Measurements from ENCODE around the gene POLD2.

Gene POLD2

GRCh38 chr7:44162179-44162578, 38.8 kb upstream of the POLD2 start:
- no peak for DNase-seq (ENCODE audit: low spot score)
- in situ Hi-C loops (cut with MboI; ENCODE audit: low pct_unique_long_range_greater_than_20kb, low sequenced_read_pairs, unreplicated experiment), result no loop called here
- no peak for TF ChIP-seq CTCF (IDR thresholded peaks at IDR 0.05; ENCODE audit: extremely low read depth, insufficient read depth, missing control alignments)

GRCh38 chr7:44161371-44161770, 38.0 kb upstream of the POLD2 start:
- DNase-seq (ENCODE audit: low spot score), result no peak
- no peak for TF ChIP-seq CTCF (IDR thresholded peaks at IDR 0.05; ENCODE audit: extremely low read depth, insufficient read depth, missing control alignments)
- in situ Hi-C loops (cut with MboI; ENCODE audit: low pct_unique_long_range_greater_than_20kb, low sequenced_read_pairs, unreplicated experiment), result no loop called here

GRCh38 chr7:44159824-44160630, 36.7 kb upstream of the POLD2 start:
- in situ Hi-C loops (cut with MboI; ENCODE audit: low pct_unique_long_range_greater_than_20kb, low sequenced_read_pairs, unreplicated experiment), result no loop called here
- DNase-seq (ENCODE audit: low spot score), result no peak
- no peak for TF ChIP-seq CTCF (IDR thresholded peaks at IDR 0.05; ENCODE audit: extremely low read depth, insufficient read depth, missing control alignments)

GRCh38 chr7:44158873-44159631, 35.7 kb upstream of the POLD2 start:
- TF ChIP-seq CTCF (IDR thresholded peaks at IDR 0.05; ENCODE audit: extremely low read depth, insufficient read depth, missing control alignments), result no peak
- in situ Hi-C loops (cut with MboI; ENCODE audit: low pct_unique_long_range_greater_than_20kb, low sequenced_read_pairs, unreplicated experiment), result no loop called here

GRCh38 chr7:44158096-44158872, 34.9 kb upstream of the POLD2 start:
- DNase-seq (ENCODE audit: low spot score), result no peak
- in situ Hi-C loops (cut with MboI; ENCODE audit: low pct_unique_long_range_greater_than_20kb, low sequenced_read_pairs, unreplicated experiment), result no loop called here
- TF ChIP-seq CTCF (IDR thresholded peaks at IDR 0.05; ENCODE audit: extremely low read depth, insufficient read depth, missing control alignments), result no peak

More at GRCh38 chr7:44158873-44159631, 35.7 kb upstream of the POLD2 start:
- DNase-seq (ENCODE audit: low spot score), result no peak
